AG10803 (cell line): Measurements from ENCODE around the gene NCKIPSD.

Experiments
- DNase-seq: peaks from one replicate; pipeline ENCODE4 v3.0.0; 2010; ENCODE audit warnings: low read depth
- H3K4me3 ChIP-seq: 2 replicates; pipeline ENCODE4 v1.5.1; 2011; ENCODE audit warnings: mild to moderate bottlenecking, low read length, control low read depth
- CTCF ChIP-seq: conservative IDR thresholded peaks from 2 replicates; pipeline ENCODE4 v1.5.1; 2011; ENCODE audit warnings: mild to moderate bottlenecking, low read length, control low read depth, inconsistent platforms

The NCKIPSD gene

DNA sequence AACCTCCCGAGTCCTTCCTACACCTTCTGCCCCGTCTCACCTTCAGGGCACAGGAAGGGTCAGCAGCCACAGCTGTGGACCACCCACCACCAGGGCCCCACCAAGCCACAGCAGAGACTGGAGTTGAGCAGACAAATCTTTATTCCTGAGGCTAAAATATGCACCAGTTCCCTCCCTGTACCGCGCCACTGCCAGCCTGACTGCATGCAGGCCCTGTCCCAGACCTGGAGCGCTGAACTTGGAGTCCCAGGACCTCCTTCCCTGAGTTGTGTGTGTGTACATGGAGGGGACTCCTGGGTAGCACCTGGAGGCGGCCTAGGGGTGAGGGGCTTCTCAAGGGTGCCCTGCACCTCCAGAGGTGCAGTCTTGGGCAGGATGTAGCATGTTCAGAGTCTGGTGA lies 60.1 kb downstream of the NCKIPSD start:
- no peak for DNase-seq
- no peak for TF ChIP-seq CTCF
- no peak overlapping the region for H3K4me3 ChIP-seq

DNA sequence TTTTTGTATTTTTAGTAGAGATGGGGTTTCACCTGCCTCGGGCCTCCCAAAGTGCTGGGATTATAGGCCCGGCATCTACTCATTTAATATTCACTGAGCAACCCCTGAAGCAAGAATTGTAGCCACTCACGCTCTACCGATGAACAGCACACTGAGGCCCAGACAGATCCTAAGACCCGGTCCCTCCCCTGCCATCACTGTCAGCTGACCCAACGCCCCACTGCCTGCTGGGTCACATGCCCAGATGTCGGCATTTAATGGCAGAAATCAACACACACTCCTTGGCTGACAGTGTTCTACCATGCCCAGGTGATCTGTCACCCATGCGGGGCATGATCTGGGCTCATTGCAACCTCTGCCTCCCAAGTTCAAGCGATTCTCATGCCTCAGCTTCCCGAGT lies 60.9 kb downstream of the NCKIPSD start:
- no peak for TF ChIP-seq CTCF
- no peak for DNase-seq
- H3K4me3 ChIP-seq: no peak overlapping the region

GRCh38 chr3:48623851-48624547 lies 61.7 kb downstream of the NCKIPSD start:
- no peak for TF ChIP-seq CTCF
- DNase-seq: no peak
- H3K4me3 ChIP-seq: no peak overlapping the region
